HT1080 (cell line): Measurements from ENCODE around the gene BIRC3. TPM values are rescaled to one million over a fixed set of nuclear protein-coding genes. Genes with fewer than 3 reads are reported as not detected.

Source experiments
- DNase-seq: peaks from one replicate; pipeline ENCODE4 v3.0.0-alpha.2; 2015; ENCODE audit warnings: low read depth
- polyA plus RNA-seq, 2 experiments: library from polyadenylated mRNA; depleted of rRNA; stranded (reverse); fragments of >200 nt; gene quantifications; 2 replicates each; pipeline ENCODE4 v1.2.3, GENCODE V29; 2015
- total RNA-seq: library from RNA; depleted of rRNA; stranded (reverse); fragments of >200 nt; shearing (Covaris generic); gene quantifications from 2 replicates; pipeline ENCODE4 v1.2.3, GENCODE V29; 2014; rRNA removed

BIRC3 gene
- total RNA-seq = 0.27 and 0.50 TPM in 2 replicates
- 0.70 and 1.2 TPM in 2 replicates for polyA plus RNA-seq (2015; cell fraction: cytosol; rRNA removed)
- polyA plus RNA-seq (2015; cell fraction: nucleus; rRNA removed) = 1.1 and 1.3 TPM in 2 replicates

- DNase-seq = peak; percentile 75
Observed at GRCh38 chr11:102317099-102317767, at the start of gene BIRC3. TSS of gene BIRC3 (plus strand) at chr11:102317484. CDS start at chr11:102324510, 7,026 bp downstream.

- peak; percentile 41 for DNase-seq
Observed at GRCh38 chr11:102267609-102268008, 49.7 kb upstream of the BIRC3 start.

GRCh38 chr11:102268083-102268984 is 49.0 kb upstream of the BIRC3 start:
- no peak for DNase-seq

- DNase-seq = no peak
Observed at GRCh38 chr11:102268985-102269470, 48.3 kb upstream of the BIRC3 start.

GRCh38 chr11:102269927-102270326 is 47.4 kb upstream of the BIRC3 start:
- peak; percentile 78 for DNase-seq

GRCh38 chr11:102272047-102272824 is 45.0 kb upstream of the BIRC3 start:
- DNase-seq = no peak

- DNase-seq = no peak
Observed at GRCh38 chr11:102274628-102275027, 42.7 kb upstream of the BIRC3 start.

GRCh38 chr11:102276362-102276761 is 40.9 kb upstream of the BIRC3 start:
- DNase-seq = no peak

GRCh38 chr11:102276783-102277182 is 40.5 kb upstream of the BIRC3 start:
- DNase-seq = no peak

- DNase-seq = no peak
Observed at GRCh38 chr11:102279641-102280170, 37.6 kb upstream of the BIRC3 start.

GRCh38 chr11:102280245-102280833 is 36.9 kb upstream of the BIRC3 start:
- no peak for DNase-seq

GRCh38 chr11:102283116-102283485 is 34.2 kb upstream of the BIRC3 start:
- DNase-seq = no peak

- DNase-seq = no peak
Observed at GRCh38 chr11:102284008-102284407, 33.3 kb upstream of the BIRC3 start.

- no peak for DNase-seq
Observed at GRCh38 chr11:102286292-102286691, 31.0 kb upstream of the BIRC3 start.

- peak; percentile 83 for DNase-seq
Observed at GRCh38 chr11:102287964-102288724, 29.1 kb upstream of the BIRC3 start.

GRCh38 chr11:102288725-102289083 is 28.6 kb upstream of the BIRC3 start:
- no peak for DNase-seq

- no peak for DNase-seq
Observed at GRCh38 chr11:102289592-102289991, 27.7 kb upstream of the BIRC3 start.

- DNase-seq = no peak
Observed at GRCh38 chr11:102291831-102292230, 25.5 kb upstream of the BIRC3 start.

GRCh38 chr11:102292933-102293332 is 24.4 kb upstream of the BIRC3 start:
- no peak for DNase-seq
